ENCODE data around the gene CSGALNACT2. TPM values are rescaled to one million over a fixed set of nuclear protein-coding genes. Genes with fewer than 3 reads are reported as not detected.

Gene CSGALNACT2
- total and polyA plus RNA-seq, 9 of the 15 experiments (the other 6 are each of a cell fraction or from before 2014, with no cell fraction given), result 1.4 to 7.3 (median 3.5) TPM

GRCh38 chr10:43134126-43134905, 3.9 kb upstream of the CSGALNACT2 start (continued):
- TF ChIP-seq ZNF3 (CRISPR knock-in tag; IDR thresholded peaks at IDR 0.05) (no peak), ELF4 (CRISPR knock-in tag; IDR thresholded peaks at IDR 0.05) (no peak), ZBTB43 (CRISPR knock-in tag; IDR thresholded peaks at IDR 0.05) (no peak), MCM5 (IDR thresholded peaks at IDR 0.05; ENCODE audit: low read depth) (no peak), STAT5A (IDR thresholded peaks at IDR 0.05; ENCODE audit: borderline replicate concordance, low read length) (no peak), DNMT1 (IDR thresholded peaks at IDR 0.05) (no peak), ZNF41 (CRISPR knock-in tag; conservative IDR thresholded peaks at IDR 0.05) (no peak), SIN3A (IDR thresholded peaks at IDR 0.05; ENCODE audit: borderline replicate concordance in 2 of 2, control insufficient read depth in 1 of 2, low read depth in 2 of 2, low read length in 2 of 2) (no peak)

GRCh38 chr10:43135064-43135463, 3.2 kb upstream of the CSGALNACT2 start:
- Histone ChIP-seq H3K4me2 (ENCODE audit: insufficient read depth, low read length) (no peak overlapping the region), H3K79me2 (ENCODE audit: control insufficient read depth, insufficient read depth, low read length) (peaks cover 13% of the 10 kb centered on the region; the same call in 2 of the 3 replicates), H3K27me3 (ENCODE audit: control insufficient read depth in 2 of 2, insufficient read depth in 2 of 2, low read length in 2 of 2) (peaks cover 18 to 19% of the 10 kb centered on the region in 2 experiments; a peak in 4 of 5 replicates), H3K9me3 (replicated peaks; ENCODE audit: control insufficient read depth, insufficient read depth, low read depth, low read length) (no peaks in the 10 kb centered on the region), H2AFZ (ENCODE audit: low read depth, low read length) (no peak overlapping the region), H3K4me3 (no peak overlapping the region), H3K4me1 (replicated peaks in 1 of 2; ENCODE audit: control insufficient read depth in 2 of 2, insufficient read depth in 2 of 2, low read length in 2 of 2) (peaks cover 9 to 28% of the 10 kb centered on the region in 2 experiments), H3K27ac (ENCODE audit: extremely low read depth, low read depth, low read length) (no peak overlapping the region), H4K20me1 (replicated peaks; ENCODE audit: control insufficient read depth, insufficient read depth, low read length) (no peaks in the 10 kb centered on the region), H3K36me3 (ENCODE audit: control insufficient read depth, insufficient read depth, low read length) (no peaks in the 10 kb centered on the region), H3K9me1 (ENCODE audit: control insufficient read depth, insufficient read depth, low read length) (no peaks in the 10 kb centered on the region), H3K9ac (ENCODE audit: insufficient read depth in 1 of 2, low read depth in 2 of 2, low read length in 2 of 2) (no peak overlapping the region)
- intact Hi-C loops (cut with micrococcal nuclease) (loop anchor here (5.0 to 10.0 kb wide), 3 partner anchors 67 to 330 kb away; no protein-coding TSS in a partner anchor), in situ Hi-C loops (cut with MboI) (no loop called here)
- TF ChIP-seq PCBP2 (IDR thresholded peaks at IDR 0.05; ENCODE audit: low read depth, low read length, poor library complexity, severe bottlenecking), result no peak
- TF ChIP-seq ZNF24 (IDR thresholded peaks at IDR 0.05), result no peak
- TF ChIP-seq ZNF134 (CRISPR knock-in tag; conservative IDR thresholded peaks at IDR 0.05), result no peak
- no peak for TF ChIP-seq MECOM (CRISPR knock-in tag; IDR thresholded peaks at IDR 0.05)
- no peak for TF ChIP-seq MTA1 (IDR thresholded peaks at IDR 0.05; ENCODE audit: borderline replicate concordance)
- TF ChIP-seq BCL6 (CRISPR knock-in tag; IDR thresholded peaks at IDR 0.05), result no peak
- TF ChIP-seq ZNF347 (CRISPR knock-in tag; IDR thresholded peaks at IDR 0.05; ENCODE audit: low read depth), result no peak
- no peak for TF ChIP-seq TRIM25 (IDR thresholded peaks at IDR 0.05; ENCODE audit: borderline replicate concordance)
- no peak for TF ChIP-seq MEF2D (tag; conservative IDR thresholded peaks at IDR 0.05; ENCODE audit: low read depth)
- no peak for TF ChIP-seq CC2D1A (IDR thresholded peaks at IDR 0.05)
- TF ChIP-seq EHMT2 (IDR thresholded peaks at IDR 0.05), result no peak
- ATAC-seq (no peak), FAIRE-seq (no peak), DNase-seq (ENCODE audit: extremely low read depth in 1 of 4, low spot score in 3 of 4) (no peak)
- ChIA-PET CTCF (ENCODE audit: low intra/inter-chr PET ratio) (no interaction called here), POLR2A (interaction anchor here (0.6 kb wide), 1 partner anchor 86 kb away, joined by 4 read pairs; no protein-coding TSS in a partner anchor)
- 39% methylated on average over 5 of the region's 5 CpGs for WGBS (ENCODE audit: insufficient coverage, low coverage, missing lambda C conversion rate)
- BruUV-seq (replicated peaks), result no TSS peak
